CD4-positive, CD25-positive, alpha-beta regulatory T cell (primary cell): ENCODE results near the gene TBC1D10B. TPM values are rescaled to one million over a fixed set of nuclear protein-coding genes. Genes with fewer than 3 reads are reported as not detected.

Experiments used
- ATAC-seq, 2 donors: fragments of 150-1000 bp; cut with Tn5 transposase; one replicate each; pipeline ENCODE4 v1.10.0; 2021; ENCODE audit warnings: low read depth in 2 of 2, moderate number of reproducible peaks in 2 of 2, moderate library complexity in 1 of 2
- DNase-seq, 3 donors: peaks; one replicate each; pipeline versions ENCODE4 v3.0.0 to v3.0.0-alpha.2; 2012 to 2022; ENCODE audit warnings: mixed read lengths in 1 of 3
- H3K27ac ChIP-seq: one replicate; pipeline ENCODE4 v1.7.0; 2013; ENCODE audit warnings: mild to moderate bottlenecking, low read length; ENCODE audit not compliant: insufficient read depth, poor library complexity, severe bottlenecking
- H3K27me3 ChIP-seq: one replicate; pipeline ENCODE4 v1.7.0; 2013; ENCODE audit warnings: low read length; ENCODE audit not compliant: control insufficient read depth, insufficient read depth
- H3K36me3 ChIP-seq: one replicate; pipeline ENCODE4 v1.7.0; 2013; ENCODE audit warnings: mild to moderate bottlenecking, low read length, moderate library complexity; ENCODE audit not compliant: control insufficient read depth, insufficient read depth
- H3K4me1 ChIP-seq: 2 replicates; pipeline ENCODE4 v1.7.0; 2013; ENCODE audit warnings: mild to moderate bottlenecking, low read length; ENCODE audit not compliant: insufficient read depth, control insufficient read depth, poor library complexity, severe bottlenecking
- H3K4me3 ChIP-seq: one replicate; pipeline ENCODE4 v1.7.0; 2013; ENCODE audit warnings: low read depth, mild to moderate bottlenecking, low read length, moderate library complexity
- H3K9me3 ChIP-seq, 2 experiments: 1 replicate in 1 of 2; 2 replicates in 1 of 2; pipeline ENCODE4 v1.7.0; 2013; ENCODE audit warnings: low read length in 2 of 2, mild to moderate bottlenecking in 1 of 2, moderate library complexity in 1 of 2; ENCODE audit not compliant: control insufficient read depth in 2 of 2
- H3K27ac Mint-ChIP-seq, 3 donors: one replicate each; pipeline ENCODE4 v1.8.0; 2020 to 2022; ENCODE audit warnings: mild to moderate bottlenecking in 3 of 3, mixed read lengths in 3 of 3, moderate library complexity in 2 of 3
- H3K27me3 Mint-ChIP-seq: one replicate; pipeline ENCODE4 v1.8.0; 2022; ENCODE audit warnings: mild to moderate bottlenecking, mixed read lengths
- H3K36me3 Mint-ChIP-seq: one replicate; pipeline ENCODE4 v1.8.0; 2020; ENCODE audit warnings: mixed read lengths
- H3K4me1 Mint-ChIP-seq, 4 donors: one replicate each; pipeline ENCODE4 v1.8.0; 2020 to 2022; ENCODE audit warnings: mixed read lengths in 4 of 4, mild to moderate bottlenecking in 1 of 4
- H3K4me3 Mint-ChIP-seq, 4 donors: one replicate each; pipeline ENCODE4 v1.8.0; 2020 to 2022; ENCODE audit warnings: mild to moderate bottlenecking in 4 of 4, mixed read lengths in 4 of 4, moderate library complexity in 3 of 4
- H3K9me3 Mint-ChIP-seq, 7 donors: one replicate each; pipeline ENCODE4 v1.8.0; 2020 to 2022; ENCODE audit warnings: mixed read lengths in 7 of 7, mild to moderate bottlenecking in 3 of 7, moderate library complexity in 2 of 7
- polyA plus RNA-seq, 4 donors: library from polyadenylated mRNA; unstranded; fragments of 300-500 nt; fragmentation: Illumina TruSeq; gene quantifications; one replicate each; pipeline ENCODE4 v1.2.3, GENCODE V29; 2021
- total RNA-seq: library from RNA; stranded (reverse); gene quantifications from one replicate; pipeline ENCODE4 v1.2.3, GENCODE V29; 2022

TBC1D10B gene
- total and polyA plus RNA-seq, 5 donors from 2014 or later = 7.1 to 32.2 (median 8.3) TPM

- peaks cover 4 to 35% (median 22%) of the 10 kb centered on the region in 4 donors for H3K4me1 Mint-ChIP-seq
- Histone ChIP-seq H3K4me1 (peaks cover 11% of the 10 kb centered on the region), H3K27ac (no peak overlapping the region), H3K36me3 (peaks cover 31% of the 10 kb centered on the region), H3K9me3 (no peaks in the 10 kb centered on the region), H3K4me3 (no peak overlapping the region), H3K27me3 (no peaks in the 10 kb centered on the region)
- no peaks in the 10 kb centered on the region for H3K27me3 Mint-ChIP-seq
- peaks cover 30% of the 10 kb centered on the region for H3K36me3 Mint-ChIP-seq
- H3K9me3 Mint-ChIP-seq = no peaks in the 10 kb centered on the region
- peak overlapping the region in 1 of 3 donors; percentile 37 for H3K27ac Mint-ChIP-seq
- no peak for DNase-seq
- peak overlapping the region in 1 of 4 donors; percentile 26 for H3K4me3 Mint-ChIP-seq
- no peak for ATAC-seq
Observed at GRCh38 chr16:30359871-30360170, 10.5 kb downstream of the TBC1D10B start.

GRCh38 chr16:30358990-30359870 is 11.1 kb downstream of the TBC1D10B start:
- Mint-ChIP-seq H3K36me3 (peaks cover 27% of the 10 kb centered on the region), H3K27ac (no peak overlapping the region)

GRCh38 chr16:30358577-30358936 is 11.7 kb downstream of the TBC1D10B start:
- H3K4me3 ChIP-seq = no peak overlapping the region
- no peak overlapping the region for H3K27ac ChIP-seq
- peaks cover 23% of the 10 kb centered on the region for H3K4me1 ChIP-seq
- Mint-ChIP-seq H3K27me3 (no peaks in the 10 kb centered on the region), H3K9me3 (no peaks in the 10 kb centered on the region), H3K4me3 (peak overlapping the region in 1 of 4 donors; percentile 44), H3K36me3 (peaks cover 25% of the 10 kb centered on the region), H3K4me1 (peaks cover 4 to 38% (median 25%) of the 10 kb centered on the region in 4 donors), H3K27ac (no peak overlapping the region)
- no peak for ATAC-seq
- H3K27me3 ChIP-seq = no peaks in the 10 kb centered on the region
- no peak for DNase-seq
- peaks cover 24% of the 10 kb centered on the region for H3K36me3 ChIP-seq
- no peaks in the 10 kb centered on the region for H3K9me3 ChIP-seq

More at GRCh38 chr16:30358990-30359870, 11.1 kb downstream of the TBC1D10B start:
- Histone ChIP-seq H3K27me3 (no peaks in the 10 kb centered on the region), H3K9me3 (no peaks in the 10 kb centered on the region), H3K4me3 (no peak overlapping the region), H3K4me1 (peaks cover 16% of the 10 kb centered on the region), H3K27ac (no peak overlapping the region), H3K36me3 (peaks cover 26% of the 10 kb centered on the region)
- Mint-ChIP-seq H3K27me3 (no peaks in the 10 kb centered on the region), H3K4me1 (peaks cover 4 to 35% (median 23%) of the 10 kb centered on the region in 4 donors), H3K4me3 (peak overlapping the region in 1 of 4 donors; percentile 44), H3K9me3 (no peaks in the 10 kb centered on the region)
- ATAC-seq = no peak
- no peak for DNase-seq

DNA sequence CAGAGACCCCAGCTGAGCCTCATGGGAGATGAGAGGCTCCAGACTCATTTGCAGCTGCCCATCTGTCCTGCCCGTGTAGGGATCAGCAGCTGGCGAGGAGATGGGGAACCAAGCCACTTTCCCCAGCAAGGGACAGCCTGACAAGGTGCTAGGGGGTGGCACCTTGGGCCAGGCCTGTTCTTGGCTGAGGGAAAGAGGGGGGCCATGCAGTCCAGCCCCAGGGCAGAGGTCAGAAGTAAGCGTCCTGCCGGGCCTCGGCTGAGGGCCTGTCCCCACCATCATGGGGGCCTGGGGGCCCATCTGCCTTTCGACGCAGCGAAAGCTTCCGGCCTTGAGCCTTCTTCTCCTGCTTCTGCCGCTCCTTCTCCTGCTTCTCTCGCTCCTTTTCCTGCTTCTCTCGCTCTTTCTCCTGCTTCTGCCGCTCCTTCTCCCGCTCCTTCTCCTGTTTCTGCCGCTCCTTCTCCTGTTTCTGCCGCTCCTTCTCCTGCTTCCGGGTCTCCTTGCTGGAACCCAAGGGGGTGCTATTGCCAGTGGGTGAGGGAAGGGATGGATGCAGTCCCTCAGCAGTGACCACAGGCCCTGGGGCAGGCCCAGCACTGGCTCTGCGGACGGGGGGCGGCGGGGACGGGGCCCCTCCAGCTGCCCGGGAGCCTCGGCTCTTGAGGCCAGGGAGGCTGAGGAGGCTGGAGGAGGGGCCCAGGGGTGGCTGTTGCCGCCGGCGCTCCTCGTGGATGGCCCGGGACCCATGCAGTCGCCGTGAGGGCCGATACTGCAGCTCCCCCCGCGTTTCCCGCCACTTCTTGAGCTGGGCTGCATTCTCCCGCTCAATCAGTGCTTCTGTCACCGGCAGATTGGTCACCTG is 12.3 kb downstream of the TBC1D10B start:
- H3K4me1 Mint-ChIP-seq = peaks cover 4 to 40% (median 20%) of the 10 kb centered on the region in 4 donors
- peak overlapping the region in 1 of 4 donors; percentile 51 for H3K4me3 Mint-ChIP-seq
- Histone ChIP-seq H3K9me3 (no peaks in the 10 kb centered on the region), H3K36me3 (peaks cover 23% of the 10 kb centered on the region), H3K27me3 (no peaks in the 10 kb centered on the region), H3K4me3 (no peak overlapping the region), H3K27ac (no peak overlapping the region), H3K4me1 (peaks cover 24% of the 10 kb centered on the region)
- H3K9me3 Mint-ChIP-seq = no peaks in the 10 kb centered on the region
- peaks cover 21% of the 10 kb centered on the region for H3K36me3 Mint-ChIP-seq
- H3K27ac Mint-ChIP-seq = peak overlapping the region in 2 of 3 donors; percentile 41 to 83
- DNase-seq (no peak), ATAC-seq (no peak)
- no peaks in the 10 kb centered on the region for H3K27me3 Mint-ChIP-seq

DNA sequence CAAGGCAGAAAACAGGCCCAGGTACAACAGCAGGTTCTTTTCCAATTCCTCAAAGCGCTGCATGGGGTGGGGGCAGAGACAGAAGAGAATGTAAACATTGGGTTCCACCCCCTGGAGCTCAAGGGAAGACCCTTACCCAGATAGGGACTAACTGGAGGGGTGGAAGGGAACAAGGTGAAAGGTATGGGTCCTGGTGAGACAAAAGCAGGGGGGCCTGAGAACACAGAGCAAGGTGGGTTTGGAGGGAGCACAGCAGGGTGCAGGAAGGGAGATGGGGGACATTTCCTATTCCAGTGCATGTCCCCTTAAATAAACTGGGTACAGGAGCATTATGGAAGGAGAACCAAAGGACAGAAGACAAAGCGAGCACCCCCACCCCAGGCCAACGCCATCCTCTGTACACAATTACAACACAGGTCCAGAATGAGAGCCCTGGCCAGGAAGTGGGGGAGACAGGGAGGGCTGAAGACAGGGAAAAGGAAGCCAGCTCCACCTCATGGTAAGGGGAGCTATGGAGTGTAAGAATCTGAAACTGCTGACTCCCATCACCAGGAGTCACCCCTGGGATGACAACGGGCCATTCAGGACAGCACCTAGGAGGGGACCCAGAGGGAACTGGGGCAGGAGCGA is 13.1 kb downstream of the TBC1D10B start:
- H3K9me3 Mint-ChIP-seq = no peaks in the 10 kb centered on the region
- DNase-seq = no peak
- no peak for ATAC-seq
- no peaks in the 10 kb centered on the region for H3K27me3 Mint-ChIP-seq
- peak overlapping the region in 2 of 3 donors; percentile 67 to 99 for H3K27ac Mint-ChIP-seq
- H3K9me3 ChIP-seq = no peaks in the 10 kb centered on the region
- peaks cover 4 to 44% (median 19%) of the 10 kb centered on the region in 4 donors for H3K4me1 Mint-ChIP-seq
- H3K27ac ChIP-seq = no peak overlapping the region
- H3K36me3 Mint-ChIP-seq = peaks cover 19% of the 10 kb centered on the region
- peak overlapping the region in 2 of 4 donors; percentile 51 to 100 for H3K4me3 Mint-ChIP-seq
- no peak overlapping the region for H3K4me3 ChIP-seq
- peaks cover 24% of the 10 kb centered on the region for H3K4me1 ChIP-seq
- H3K27me3 ChIP-seq = no peaks in the 10 kb centered on the region
- peaks cover 25% of the 10 kb centered on the region for H3K36me3 ChIP-seq

- DNase-seq = peak in 1 of 3 donors; percentile 60
- peak overlapping the region; percentile 99 for H3K27ac Mint-ChIP-seq
Observed at GRCh38 chr16:30356401-30357084, 13.8 kb downstream of the TBC1D10B start.

DNA sequence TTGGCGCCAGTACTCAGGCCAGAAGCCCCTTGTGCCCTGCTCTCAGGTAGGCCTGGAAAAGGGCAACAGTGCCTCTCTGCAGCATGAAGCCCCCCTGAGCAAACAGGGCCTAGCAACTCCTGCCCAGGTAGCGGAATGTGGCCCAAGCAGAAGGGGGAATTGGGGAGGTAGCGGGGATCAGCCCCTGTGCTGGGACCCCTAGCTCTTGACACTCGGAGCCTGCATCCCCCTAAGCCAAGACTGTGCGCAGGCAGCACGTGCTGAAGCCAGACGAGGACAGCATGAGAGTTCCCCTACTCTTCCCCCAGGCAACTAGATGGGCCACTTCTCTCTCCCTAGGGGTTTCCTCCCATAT is 14.4 kb downstream of the TBC1D10B start:
- DNase-seq = no peak
- H3K4me3 Mint-ChIP-seq = peak overlapping the region; percentile 96 to 100 (median 96)
- H3K36me3 Mint-ChIP-seq = peaks cover 26% of the 10 kb centered on the region
- Histone ChIP-seq H3K27ac (peak overlapping the region; percentile 96), H3K4me1 (peaks cover 24% of the 10 kb centered on the region), H3K27me3 (no peaks in the 10 kb centered on the region), H3K36me3 (peaks cover 33% of the 10 kb centered on the region), H3K4me3 (no peak overlapping the region), H3K9me3 (no peaks in the 10 kb centered on the region)
- peak overlapping the region; percentile 99 for H3K27ac Mint-ChIP-seq
- H3K9me3 Mint-ChIP-seq = no peaks in the 10 kb centered on the region
- no peaks in the 10 kb centered on the region for H3K27me3 Mint-ChIP-seq
- peaks cover 4 to 47% (median 19%) of the 10 kb centered on the region in 4 donors for H3K4me1 Mint-ChIP-seq
- ATAC-seq = no peak

More at GRCh38 chr16:30356401-30357084, 13.8 kb downstream of the TBC1D10B start:
- Mint-ChIP-seq H3K9me3 (no peaks in the 10 kb centered on the region), H3K27me3 (no peaks in the 10 kb centered on the region), H3K4me3 (peak overlapping the region; percentile 96 to 100 (median 96)), H3K36me3 (peaks cover 21% of the 10 kb centered on the region), H3K4me1 (peaks cover 4 to 47% (median 19%) of the 10 kb centered on the region in 4 donors)
- peaks cover 24% of the 10 kb centered on the region for H3K4me1 ChIP-seq
- H3K36me3 ChIP-seq = peaks cover 30% of the 10 kb centered on the region
- no peak overlapping the region for H3K4me3 ChIP-seq
- ATAC-seq = peak in 1 of 2 donors; percentile 28
- no peaks in the 10 kb centered on the region for H3K27me3 ChIP-seq
- H3K9me3 ChIP-seq = no peaks in the 10 kb centered on the region
- peak overlapping the region; percentile 96 for H3K27ac ChIP-seq
